Epithelial cell of esophagus (primary cell): ENCODE results near the gene KPRP.

ENCODE experiments used
- DNase-seq: peaks from one replicate; pipeline ENCODE4 v3.0.0; 2010; ENCODE audit warnings: low read depth
- H3K4me3 ChIP-seq: 2 replicates; pipeline ENCODE4 v1.5.1; 2011; ENCODE audit warnings: mild to moderate bottlenecking, low read length, control low read depth
- CTCF ChIP-seq: IDR thresholded peaks from 2 replicates; pipeline ENCODE4 v1.5.1; 2011; ENCODE audit warnings: low read depth, mild to moderate bottlenecking, low read length, control low read depth, inconsistent platforms; ENCODE audit not compliant: insufficient read depth; ENCODE audit errors: missing control alignments

KPRP gene

DNA sequence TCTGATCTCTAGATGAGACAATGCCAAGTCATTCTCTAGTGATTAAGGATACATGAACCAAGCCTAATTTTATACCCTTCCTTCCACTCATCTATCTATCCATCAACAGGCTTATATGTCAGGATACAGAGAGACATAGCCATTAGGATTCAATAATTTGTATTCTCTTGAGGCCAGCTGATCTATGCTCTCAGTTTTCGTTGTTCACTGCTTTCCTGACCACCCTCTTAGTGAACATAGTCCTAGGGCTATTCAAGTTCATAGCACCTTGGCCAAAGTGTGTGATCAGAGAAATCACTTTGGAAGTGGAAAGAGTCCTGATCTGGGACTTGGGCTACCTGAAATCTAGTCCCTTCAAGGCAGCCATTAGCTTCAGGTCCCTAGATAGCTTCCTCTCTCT, 4.2 kb upstream of the KPRP start:
- no peak for TF ChIP-seq CTCF
- H3K4me3 ChIP-seq: no peak overlapping the region
- DNase-seq: no peak

GRCh38 chr1:152756872-152757271, 953 bp upstream of the KPRP start:
- peak; percentile 82 for DNase-seq
- no peak for TF ChIP-seq CTCF
- H3K4me3 ChIP-seq: no peak overlapping the region

GRCh38 chr1:152758636-152759035, 811 bp downstream of the KPRP start:
- no peak overlapping the region for H3K4me3 ChIP-seq
- no peak for TF ChIP-seq CTCF

GRCh38 chr1:152759453-152760173, 1.8 kb downstream of the KPRP start:
- no peak overlapping the region for H3K4me3 ChIP-seq
- no peak for TF ChIP-seq CTCF
- DNase-seq: peak; percentile 89

More at GRCh38 chr1:152758636-152759035, 811 bp downstream of the KPRP start:
- DNase-seq: no peak

GRCh38 chr1:152760551-152761190, 2.8 kb downstream of the KPRP start:
- no peak for DNase-seq
- H3K4me3 ChIP-seq: no peak overlapping the region
- no peak for TF ChIP-seq CTCF

GRCh38 chr1:152761609-152762213, 3.9 kb downstream of the KPRP start:
- TF ChIP-seq CTCF: no peak

More at GRCh38 chr1:152761609-152762213, 3.9 kb downstream of the KPRP start:
- DNase-seq: peak; percentile 54
- H3K4me3 ChIP-seq: no peak overlapping the region
